LNCAP (cell line): ENCODE results near the gene SETX.

Experiments used
- CTCF ChIP-seq: fragments of 450-650 bp; IDR thresholded peaks from 2 replicates; pipeline ENCODE4 v1.5.1; 2017; ENCODE audit warnings: mild to moderate bottlenecking

SETX gene

GRCh38 chr9:132319421-132320110 lies 35.2 kb downstream of the SETX start:
- TF ChIP-seq CTCF = no peak

GRCh38 chr9:132312873-132313272 lies 41.9 kb downstream of the SETX start:
- TF ChIP-seq CTCF = no peak

DNA sequence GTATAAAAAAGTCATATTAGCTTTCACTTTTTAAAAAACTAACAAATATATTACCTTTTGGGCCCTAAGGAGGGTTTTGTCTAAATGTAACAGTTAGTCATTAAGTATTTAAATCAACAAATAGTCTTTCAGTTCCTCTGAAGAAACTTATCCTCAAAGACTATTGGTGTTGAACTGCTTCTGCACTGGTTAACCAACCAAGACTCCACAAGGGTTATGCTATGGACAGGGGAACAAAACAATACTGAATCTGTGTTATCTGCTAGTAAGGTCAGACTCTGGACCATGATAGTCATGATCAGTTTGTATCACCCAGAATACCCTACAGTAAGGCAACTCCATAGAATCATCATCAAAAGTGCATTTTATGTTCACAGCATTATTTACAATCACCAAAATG lies 42.4 kb downstream of the SETX start:
- TF ChIP-seq CTCF = no peak

- TF ChIP-seq CTCF = no peak
Measured at GRCh38 chr9:132311978-132312377, 42.8 kb downstream of the SETX start.

GRCh38 chr9:132309056-132309455 lies 45.7 kb downstream of the SETX start:
- TF ChIP-seq CTCF = no peak

- no peak for TF ChIP-seq CTCF
Measured at GRCh38 chr9:132301521-132301920, 53.3 kb downstream of the SETX start.

DNA sequence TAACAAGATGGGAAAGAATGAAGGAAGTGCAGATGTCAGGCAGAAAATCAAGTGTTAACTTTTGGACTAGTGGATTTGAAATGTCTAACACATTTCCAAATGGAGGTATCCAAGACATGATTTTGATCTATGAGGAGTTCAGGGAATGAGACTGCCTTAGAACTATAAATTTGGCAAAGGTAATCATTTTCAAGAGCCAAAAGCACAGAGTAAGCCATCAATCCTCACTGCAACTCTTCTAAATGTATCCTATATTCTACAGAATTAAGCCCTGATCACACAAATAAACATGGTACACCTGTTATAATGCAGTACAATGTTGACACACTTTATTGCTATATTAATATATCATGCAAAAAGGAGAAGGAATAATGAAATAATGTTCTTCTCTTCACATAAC lies 55.6 kb downstream of the SETX start:
- no peak for TF ChIP-seq CTCF

- no peak for TF ChIP-seq CTCF
Measured at GRCh38 chr9:132295181-132295580, 59.6 kb downstream of the SETX start.
